Memory B cell (primary cell): ENCODE results near the gene FBXO47.
"Not testable (repeated sequence)": the region's sequence is repeated elsewhere in the genome, so short reads cannot be mapped to it uniquely, and the experiment has no call there.

ENCODE experiments used
- ATAC-seq: fragments of 150-1000 bp; cut with Tn5 transposase; 2 replicates; pipeline ENCODE4 v1.10.0; 2021; ENCODE audit warnings: low read depth, mild to moderate bottlenecking, moderate library complexity
- DNase-seq, 2 donors: peaks; one replicate each; pipeline ENCODE4 v3.0.0; 2022; ENCODE audit warnings: low spot score in 2 of 2
- H3K27ac Mint-ChIP-seq: one replicate; pipeline ENCODE4 v1.8.0; 2022; ENCODE audit warnings: mild to moderate bottlenecking, moderate library complexity, mixed read lengths
- H3K27me3 Mint-ChIP-seq: one replicate; pipeline ENCODE4 v1.8.0; 2022; ENCODE audit warnings: mixed read lengths
- H3K36me3 Mint-ChIP-seq: one replicate; pipeline ENCODE4 v1.8.0; 2022; ENCODE audit warnings: mild to moderate bottlenecking, mixed read lengths
- H3K4me1 Mint-ChIP-seq: one replicate; pipeline ENCODE4 v1.8.0; 2022; ENCODE audit warnings: mixed read lengths
- H3K4me3 Mint-ChIP-seq: one replicate; pipeline ENCODE4 v1.8.0; 2022; ENCODE audit warnings: mild to moderate bottlenecking, moderate library complexity, mixed read lengths
- H3K9me3 Mint-ChIP-seq: one replicate; pipeline ENCODE4 v1.8.0; 2022; ENCODE audit warnings: mixed read lengths

Gene FBXO47

GRCh38 chr17:38921756-38922411, 45.3 kb downstream of the FBXO47 start:
- peaks cover 16% of the 10 kb centered on the region for H3K36me3 Mint-ChIP-seq

DNA sequence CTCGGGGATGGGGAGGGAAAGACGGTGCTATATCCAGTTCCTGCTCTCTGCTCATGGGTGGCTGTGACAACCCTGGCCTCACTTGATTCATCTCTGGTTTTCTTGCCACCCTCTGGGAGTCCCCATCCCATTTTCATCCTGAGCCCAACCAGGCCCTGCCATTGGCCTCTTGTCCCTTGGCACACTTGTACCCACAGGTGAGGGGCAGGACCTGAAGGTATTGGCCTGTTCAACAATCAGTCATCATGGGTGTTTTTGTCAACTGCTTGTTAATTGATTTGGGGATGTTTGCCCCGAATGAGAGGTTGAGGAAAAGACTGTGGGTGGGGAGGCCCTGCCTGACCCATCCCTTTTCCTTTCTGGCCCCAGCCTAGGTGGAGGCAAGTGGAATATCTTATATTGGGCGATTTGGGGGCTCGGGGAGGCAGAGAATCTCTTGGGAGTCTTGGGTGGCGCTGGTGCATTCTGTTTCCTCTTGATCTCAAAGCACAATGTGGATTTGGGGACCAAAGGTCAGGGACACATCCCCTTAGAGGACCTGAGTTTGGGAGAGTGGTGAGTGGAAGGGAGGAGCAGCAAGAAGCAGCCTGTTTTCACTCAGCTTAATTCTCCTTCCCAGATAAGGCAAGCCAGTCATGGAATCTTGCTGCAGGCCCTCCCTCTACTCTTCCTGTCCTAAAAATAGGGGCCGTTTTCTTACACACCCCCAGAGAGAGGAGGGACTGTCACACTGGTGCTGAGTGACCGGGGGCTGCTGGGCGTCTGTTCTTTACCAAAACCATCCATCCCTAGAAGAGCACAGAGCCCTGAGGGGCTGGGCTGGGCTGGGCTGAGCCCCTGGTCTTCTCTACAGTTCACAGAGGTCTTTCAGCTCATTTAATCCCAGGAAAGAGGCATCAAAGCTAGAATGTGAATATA, 46.6 kb downstream of the FBXO47 start:
- H3K27ac Mint-ChIP-seq: peak overlapping the region; percentile 89
- H3K4me3 Mint-ChIP-seq: no peak overlapping the region
- H3K4me1 Mint-ChIP-seq: peaks cover 24% of the 10 kb centered on the region
- no peak for ATAC-seq
- H3K27me3 Mint-ChIP-seq: no peaks in the 10 kb centered on the region
- peaks cover 23% of the 10 kb centered on the region for H3K36me3 Mint-ChIP-seq
- no peak for DNase-seq
- no peaks in the 10 kb centered on the region for H3K9me3 Mint-ChIP-seq

More at GRCh38 chr17:38921756-38922411, 45.3 kb downstream of the FBXO47 start:
- no peak for DNase-seq
- Mint-ChIP-seq H3K27me3 (no peaks in the 10 kb centered on the region), H3K27ac (peak overlapping the region; percentile 89), H3K4me3 (no peak overlapping the region), H3K9me3 (no peaks in the 10 kb centered on the region), H3K4me1 (peaks cover 26% of the 10 kb centered on the region)
- peak; percentile 17 for ATAC-seq

GRCh38 chr17:38919316-38920078, 47.7 kb downstream of the FBXO47 start:
- Mint-ChIP-seq H3K27ac (peak overlapping the region; percentile 3), H3K27me3 (no peaks in the 10 kb centered on the region), H3K9me3 (no peaks in the 10 kb centered on the region), H3K4me1 (peaks cover 20% of the 10 kb centered on the region), H3K36me3 (peaks cover 23% of the 10 kb centered on the region), H3K4me3 (no peak overlapping the region)
- DNase-seq: no peak
- no peak for ATAC-seq

DNA sequence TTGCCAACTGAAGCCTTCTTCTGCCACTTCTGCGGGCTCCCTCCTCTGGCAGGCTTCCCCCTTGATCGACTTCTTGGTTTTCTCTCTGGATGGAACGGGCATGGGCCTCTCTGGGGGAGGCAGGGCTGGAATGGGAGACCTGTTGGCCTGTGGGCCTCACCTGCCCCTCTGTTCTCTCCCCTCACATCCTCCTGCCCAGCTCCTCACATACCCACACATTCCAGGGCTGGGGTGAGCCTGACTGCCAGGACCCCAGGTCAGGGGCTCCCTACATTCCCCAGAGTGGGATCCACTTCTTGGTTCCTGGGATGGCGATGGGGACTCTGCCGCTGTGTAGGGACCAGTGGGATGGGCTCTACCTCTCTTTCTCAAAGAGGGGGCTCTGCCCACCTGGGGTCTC, 48.3 kb downstream of the FBXO47 start:
- Mint-ChIP-seq H3K27me3 (no peaks in the 10 kb centered on the region), H3K4me3 (no peak overlapping the region), H3K9me3 (no peaks in the 10 kb centered on the region), H3K36me3 (peaks cover 29% of the 10 kb centered on the region), H3K27ac (no peak overlapping the region), H3K4me1 (peaks cover 19% of the 10 kb centered on the region)
- ATAC-seq (no peak), DNase-seq (no peak)

GRCh38 chr17:38918129-38918913, 48.9 kb downstream of the FBXO47 start:
- DNase-seq (no peak), ATAC-seq (no peak)
- H3K27me3 Mint-ChIP-seq: no peaks in the 10 kb centered on the region
- no peaks in the 10 kb centered on the region for H3K9me3 Mint-ChIP-seq
- peaks cover 16% of the 10 kb centered on the region for H3K4me1 Mint-ChIP-seq
- peaks cover 29% of the 10 kb centered on the region for H3K36me3 Mint-ChIP-seq
- H3K27ac Mint-ChIP-seq: no peak overlapping the region
- no peak overlapping the region for H3K4me3 Mint-ChIP-seq

GRCh38 chr17:38917259-38917658, 49.9 kb downstream of the FBXO47 start:
- no peak for ATAC-seq
- no peaks in the 10 kb centered on the region for H3K27me3 Mint-ChIP-seq

GRCh38 chr17:38916771-38917170, 50.4 kb downstream of the FBXO47 start:
- Mint-ChIP-seq H3K27me3 (no peaks in the 10 kb centered on the region), H3K4me1 (peaks cover 15% of the 10 kb centered on the region), H3K27ac (peak overlapping the region; percentile 5), H3K9me3 (no peaks in the 10 kb centered on the region), H3K4me3 (no peak overlapping the region), H3K36me3 (peaks cover 32% of the 10 kb centered on the region)
- no peak for ATAC-seq
- no peak for DNase-seq

More at GRCh38 chr17:38917259-38917658, 49.9 kb downstream of the FBXO47 start:
- H3K27ac Mint-ChIP-seq: no peak overlapping the region
- no peak for DNase-seq
- H3K4me3 Mint-ChIP-seq: no peak overlapping the region
- peaks cover 16% of the 10 kb centered on the region for H3K4me1 Mint-ChIP-seq
- H3K36me3 Mint-ChIP-seq: peaks cover 30% of the 10 kb centered on the region
- no peaks in the 10 kb centered on the region for H3K9me3 Mint-ChIP-seq

DNA sequence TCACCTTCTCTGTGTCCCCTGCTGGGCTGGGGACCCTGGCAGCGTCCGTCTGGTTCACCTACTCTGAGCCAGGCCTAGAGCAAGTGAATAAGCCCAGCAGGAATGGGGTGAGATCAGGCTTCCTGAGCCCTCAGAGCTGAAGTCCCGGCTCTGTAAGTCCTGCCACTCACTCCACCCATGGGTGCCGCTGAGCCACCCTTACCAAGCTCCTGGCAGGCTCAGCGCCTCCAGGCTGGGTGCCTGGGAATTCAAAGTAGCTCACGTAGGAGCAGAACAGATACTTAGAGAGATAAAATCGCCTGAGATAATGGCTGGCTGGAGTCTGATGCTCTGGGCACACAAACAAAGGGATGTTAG, 51.6 kb downstream of the FBXO47 start:
- Mint-ChIP-seq H3K27me3 (no peaks in the 10 kb centered on the region), H3K36me3 (peaks cover 31% of the 10 kb centered on the region), H3K4me3 (no peak overlapping the region), H3K4me1 (peaks cover 10% of the 10 kb centered on the region), H3K27ac (peak overlapping the region; percentile 54), H3K9me3 (no peaks in the 10 kb centered on the region)
- ATAC-seq (no peak), DNase-seq (no peak)

DNA sequence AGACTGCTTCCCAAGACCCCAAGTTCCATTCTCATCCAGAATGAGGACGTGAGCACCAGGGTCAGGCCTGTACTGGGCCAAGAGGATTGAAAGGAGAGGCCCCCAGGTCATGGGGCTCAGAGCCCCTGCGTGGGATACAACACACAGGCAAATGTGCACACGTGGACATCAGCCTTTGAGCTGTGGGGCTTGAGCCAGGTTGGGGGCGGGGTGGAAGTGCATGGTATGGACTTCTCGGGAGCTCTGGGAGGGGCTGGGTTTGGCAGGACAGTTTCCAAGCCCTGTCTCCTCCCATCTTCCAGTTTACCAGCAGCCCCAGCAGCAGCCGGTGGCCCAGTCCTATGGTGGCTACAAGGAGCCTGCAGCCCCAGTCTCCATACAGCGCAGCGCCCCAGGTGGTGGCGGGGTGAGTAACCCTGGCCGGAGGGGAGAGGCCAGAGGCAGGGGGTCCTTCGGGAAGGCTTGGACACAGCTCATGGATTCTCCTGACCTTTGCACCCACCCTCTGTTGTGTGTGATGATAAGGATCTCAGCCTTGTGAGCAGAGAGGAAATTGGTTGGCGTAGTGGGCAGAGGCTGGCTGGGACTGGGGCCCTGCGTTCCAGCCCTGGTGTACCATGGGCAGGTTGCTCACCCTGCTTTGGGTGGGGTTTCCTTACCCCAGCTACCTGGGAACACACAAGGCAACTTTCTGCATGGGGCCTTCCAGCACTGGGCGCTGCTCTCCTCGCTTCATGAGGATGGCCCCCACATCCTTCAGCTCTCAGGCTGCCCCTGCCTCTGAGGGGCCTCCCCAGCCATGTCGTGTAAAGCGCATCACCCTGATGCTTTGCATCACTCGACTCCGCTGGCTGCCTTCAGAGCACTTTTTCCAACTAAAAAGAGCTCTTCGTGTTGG, 52.2 kb downstream of the FBXO47 start:
- peaks cover 27% of the 10 kb centered on the region for H3K36me3 Mint-ChIP-seq
- H3K4me3 Mint-ChIP-seq: no peak overlapping the region
- peaks cover 7% of the 10 kb centered on the region for H3K4me1 Mint-ChIP-seq
- H3K9me3 Mint-ChIP-seq: no peaks in the 10 kb centered on the region
- H3K27me3 Mint-ChIP-seq: no peaks in the 10 kb centered on the region
- DNase-seq (no peak), ATAC-seq (no peak)
- H3K27ac Mint-ChIP-seq: no peak overlapping the region

DNA sequence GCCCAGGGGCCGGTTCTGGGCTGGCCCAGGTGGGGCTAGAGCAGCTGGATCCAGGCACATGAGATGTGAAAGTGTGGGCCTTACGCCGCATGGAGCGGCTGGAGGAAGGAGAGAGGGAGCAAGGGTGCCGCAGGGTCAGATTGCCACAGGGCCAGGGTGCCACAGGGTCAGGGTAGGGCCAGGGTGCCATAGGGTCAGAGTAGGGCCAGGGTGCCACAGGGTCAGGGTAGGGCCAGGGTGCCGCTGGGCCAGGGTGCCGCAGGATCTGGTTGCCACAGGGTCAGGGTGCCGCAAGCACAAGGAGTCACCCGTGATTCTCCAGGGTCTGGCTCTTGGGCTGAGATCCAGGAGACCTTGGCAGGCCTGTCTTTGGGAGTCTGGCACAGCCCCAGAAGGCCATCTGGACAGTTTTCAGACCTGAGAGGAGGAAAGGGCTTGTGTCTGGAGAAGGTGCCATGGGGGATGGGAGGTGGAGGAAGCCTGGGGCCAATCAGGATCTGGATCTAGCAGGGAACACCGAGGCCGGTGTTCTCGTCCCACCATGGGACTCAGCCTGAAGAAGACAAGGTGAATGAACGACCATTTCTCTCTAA, 54.9 kb downstream of the FBXO47 start:
- H3K4me3 Mint-ChIP-seq: no peak overlapping the region
- no peak overlapping the region for H3K27ac Mint-ChIP-seq
- H3K4me1 Mint-ChIP-seq: peaks cover 13% of the 10 kb centered on the region
- ATAC-seq: no peak
- no peaks in the 10 kb centered on the region for H3K9me3 Mint-ChIP-seq
- no peaks in the 10 kb centered on the region for H3K27me3 Mint-ChIP-seq
- DNase-seq: no peak
- peaks cover 18% of the 10 kb centered on the region for H3K36me3 Mint-ChIP-seq

GRCh38 chr17:38911731-38912081, 55.5 kb downstream of the FBXO47 start:
- not testable (repeated sequence) for H3K27me3 Mint-ChIP-seq, DNase-seq, H3K9me3 Mint-ChIP-seq, H3K4me3 Mint-ChIP-seq, ATAC-seq, H3K27ac Mint-ChIP-seq
- Mint-ChIP-seq H3K36me3 (peaks cover 14% of the 10 kb centered on the region), H3K4me1 (peaks cover 16% of the 10 kb centered on the region)

DNA sequence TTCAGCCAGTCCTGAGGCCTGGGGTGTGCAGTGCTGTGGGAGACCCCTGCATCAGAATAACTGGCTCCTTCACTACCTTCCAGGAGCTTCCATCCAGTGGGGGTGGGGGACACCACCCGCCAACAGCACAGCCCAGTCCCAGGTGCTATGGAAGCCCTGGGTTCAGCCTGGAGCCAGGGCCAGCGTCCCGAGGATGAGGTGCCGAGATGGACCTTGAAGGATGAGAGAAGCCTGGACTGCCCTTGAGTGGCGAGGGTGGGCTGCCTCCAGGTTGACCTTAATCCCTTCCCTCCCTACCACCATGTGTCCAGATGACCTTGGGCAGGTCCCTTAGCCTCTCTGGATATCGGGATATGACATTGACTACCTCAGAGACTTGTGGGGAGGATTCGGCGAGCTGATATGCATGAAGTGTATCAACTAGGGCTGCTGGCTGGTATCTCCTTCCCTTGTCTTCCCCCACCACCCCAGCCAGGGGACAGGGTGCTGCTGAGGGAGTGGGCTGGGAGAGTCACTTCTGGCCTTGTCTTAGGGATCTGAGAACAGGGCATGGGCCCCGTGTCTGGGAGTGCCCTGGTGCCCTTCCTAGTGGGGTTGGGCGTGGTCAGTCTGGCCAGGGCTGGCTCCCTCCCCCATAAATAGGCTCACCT, 56.0 kb downstream of the FBXO47 start:
- Mint-ChIP-seq H3K9me3 (no peaks in the 10 kb centered on the region), H3K4me1 (peaks cover 18% of the 10 kb centered on the region), H3K36me3 (peaks cover 13% of the 10 kb centered on the region), H3K4me3 (no peak overlapping the region), H3K27ac (peak overlapping the region; percentile 28), H3K27me3 (no peaks in the 10 kb centered on the region)
- no peak for ATAC-seq
- DNase-seq: no peak
